HG02938 (cell line): ENCODE data around the gene MCCC2.
"Not testable (repeated sequence)": the region's sequence is repeated elsewhere in the genome, so short reads cannot be mapped to it uniquely, and the experiment has no call there.

Experiments used
- ATAC-seq: cut with Tn5 transposase; IDR thresholded peaks from one replicate; pipeline ENCODE4 v1.9.1; 2021; ENCODE audit warnings: mild to moderate bottlenecking, moderate library complexity; ENCODE audit not compliant: unreplicated experiment

MCCC2 gene

DNA sequence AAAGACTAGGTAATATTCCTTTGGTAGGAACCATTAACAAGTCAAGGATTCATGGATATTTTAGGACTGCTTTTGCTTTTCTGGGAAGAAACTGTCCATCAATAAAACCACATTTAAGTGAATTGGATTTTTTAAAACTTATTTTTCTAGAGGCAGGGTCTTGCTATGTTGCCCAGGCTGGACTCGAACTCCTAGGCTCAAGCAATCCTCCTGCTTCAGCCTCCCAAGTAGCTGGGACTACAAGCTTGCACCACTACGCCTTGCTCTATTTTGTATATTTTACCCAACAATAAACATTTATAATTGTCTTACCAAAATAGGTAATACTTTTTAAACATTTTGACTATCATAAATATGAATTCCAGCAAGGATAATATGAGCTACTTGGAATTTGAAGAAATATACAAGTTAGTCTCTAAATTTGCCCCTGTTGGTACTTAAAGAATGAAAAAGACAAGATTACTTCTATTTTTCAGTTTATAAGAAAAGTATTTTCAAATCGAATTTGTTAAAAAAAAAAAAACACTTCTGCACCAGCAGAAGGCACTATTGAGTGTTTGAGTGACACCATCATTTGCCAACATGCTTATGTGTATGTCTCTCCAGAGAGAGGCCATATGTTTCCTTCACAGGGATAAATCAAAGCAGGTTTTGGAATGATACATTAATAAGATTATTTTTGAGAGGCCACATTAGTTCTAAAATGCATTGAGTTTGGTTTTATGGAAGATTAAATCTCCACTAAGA, 71.9 kb downstream of the MCCC2 start:
- no peak for ATAC-seq

DNA sequence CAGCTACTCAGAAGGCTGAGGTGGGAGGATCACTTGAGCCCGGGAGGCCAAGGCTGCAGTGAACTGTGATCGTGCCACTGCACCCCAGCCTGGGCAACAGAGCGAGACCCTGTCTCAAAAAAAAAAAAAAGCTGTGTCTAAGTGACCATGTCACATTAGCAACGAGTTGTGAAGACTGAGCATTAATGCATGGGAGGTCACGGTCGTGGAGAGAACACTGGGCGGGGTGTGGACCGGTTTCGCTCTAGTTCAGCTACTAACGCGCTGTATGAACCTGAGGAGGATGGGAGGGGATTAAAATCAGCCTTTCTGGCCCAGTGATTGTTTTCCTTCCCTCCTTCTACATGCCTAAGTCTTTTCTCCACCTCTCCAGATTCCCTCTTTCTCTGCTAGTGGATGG, 75.2 kb downstream of the MCCC2 start:
- no peak for ATAC-seq

DNA sequence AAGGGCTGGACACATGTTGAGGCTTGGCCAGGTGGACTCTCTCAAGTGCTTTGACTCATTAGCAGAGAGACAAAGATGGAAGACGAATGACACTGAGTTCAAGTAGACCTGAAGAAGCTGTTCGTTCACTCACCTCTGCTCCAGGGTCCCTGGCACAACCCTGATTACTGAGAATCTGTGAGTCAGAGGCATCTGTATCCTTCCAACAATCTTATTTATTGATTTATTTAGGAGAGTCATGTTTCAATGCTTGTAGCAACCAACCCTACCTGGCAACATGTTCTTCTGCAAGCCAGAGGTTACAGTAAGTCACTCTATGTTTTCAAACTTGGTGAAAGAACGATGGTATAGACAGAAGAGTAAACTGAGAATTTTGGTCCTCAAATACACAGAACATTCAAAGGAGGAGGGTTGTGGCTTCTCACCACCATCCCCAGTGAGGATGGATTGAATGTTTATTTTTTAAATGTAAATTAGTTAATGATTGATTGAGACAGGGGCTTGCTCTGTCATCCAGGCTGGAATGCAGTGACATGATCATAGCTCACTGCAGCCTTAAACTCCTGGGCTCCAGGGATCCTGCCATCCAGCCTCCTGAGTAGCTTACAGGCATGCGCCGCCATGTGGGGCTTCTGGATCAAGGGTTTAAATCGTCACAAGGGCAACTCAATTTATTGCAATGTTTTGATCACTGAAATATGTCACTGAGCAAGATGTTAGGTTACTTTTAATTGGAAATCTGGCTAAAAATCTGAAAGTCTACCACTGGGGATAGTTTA, 76.2 kb downstream of the MCCC2 start:
- ATAC-seq: no peak

DNA sequence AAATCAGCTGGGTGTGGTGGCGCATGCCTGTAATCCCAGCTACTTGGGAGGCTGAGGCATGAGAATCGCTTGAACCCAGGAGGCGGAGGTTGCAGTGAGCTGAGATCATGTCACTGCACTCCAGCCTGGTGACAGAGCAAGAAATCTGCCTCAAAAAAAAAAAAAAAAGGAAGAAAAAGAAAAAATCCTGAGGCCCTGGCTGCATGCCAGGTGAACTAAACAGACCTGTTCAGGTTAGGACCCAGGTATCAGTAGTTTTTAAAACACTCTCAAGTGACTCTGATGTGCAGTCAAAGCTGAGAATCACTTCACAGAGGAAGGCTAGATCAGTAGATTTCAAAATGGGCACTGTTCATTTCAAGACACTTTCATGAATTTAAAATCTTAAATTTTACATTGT, 77.5 kb downstream of the MCCC2 start:
- ATAC-seq: not testable (repeated sequence)

GRCh38 chr5:71666321-71666720, 79.2 kb downstream of the MCCC2 start:
- ATAC-seq: no peak

DNA sequence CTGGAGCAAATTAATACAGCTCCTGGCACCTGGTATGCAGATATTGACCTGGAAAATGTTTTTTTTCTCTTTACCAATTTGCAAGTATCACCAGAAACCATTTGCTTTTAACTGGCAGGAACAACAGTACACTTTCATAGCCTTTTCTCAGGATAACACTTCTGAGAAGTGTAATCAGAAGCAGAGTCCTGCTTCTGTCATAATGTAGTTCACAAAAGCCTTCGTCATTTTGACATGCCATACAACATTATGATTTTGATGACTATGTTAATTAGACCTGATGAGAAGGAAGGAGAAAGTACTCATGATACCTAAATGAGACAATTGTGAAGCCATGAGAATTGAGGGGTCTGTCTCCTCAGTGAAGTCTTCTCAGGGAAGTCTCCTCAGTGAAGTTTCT, 90.8 kb downstream of the MCCC2 start:
- no peak for ATAC-seq

DNA sequence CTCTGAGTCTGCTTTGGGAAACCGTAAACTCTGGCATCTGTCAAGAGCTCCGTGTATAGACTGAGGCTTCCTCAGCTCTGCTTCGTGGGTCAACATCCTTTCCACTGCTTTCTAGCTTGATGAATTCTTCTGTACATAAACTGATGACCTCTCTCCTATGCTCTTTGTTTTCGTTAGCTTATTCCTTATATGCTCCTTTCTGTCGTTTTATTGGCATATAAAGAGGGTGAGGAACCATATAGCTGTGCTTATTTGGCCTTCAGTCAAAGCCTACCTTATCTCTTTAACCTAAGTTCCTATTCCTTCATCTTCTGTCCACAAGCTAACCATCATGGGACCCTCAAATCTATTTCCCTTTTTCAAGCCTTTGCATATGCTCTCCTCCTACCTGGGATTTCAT, 92.6 kb downstream of the MCCC2 start:
- no peak for ATAC-seq

DNA sequence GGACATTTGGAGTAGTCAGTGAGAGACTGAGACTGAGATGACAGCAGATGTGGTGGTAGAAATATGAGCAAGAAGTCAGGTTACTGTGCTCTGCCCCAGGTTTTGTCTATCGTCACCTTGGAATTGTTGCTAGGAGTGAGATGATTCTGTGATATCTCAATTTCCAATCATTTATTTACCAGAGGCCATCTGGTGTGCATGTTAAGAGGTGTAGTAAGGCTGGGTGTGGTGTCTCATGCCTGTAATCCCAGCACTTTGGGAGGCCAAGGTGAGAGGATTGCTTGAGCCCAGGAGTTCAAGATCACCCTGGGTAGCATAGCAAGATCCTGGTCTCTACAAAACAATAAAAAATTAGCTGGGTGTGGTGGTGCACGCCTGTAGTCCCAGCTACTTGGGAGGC, 93.4 kb downstream of the MCCC2 start:
- ATAC-seq: no peak

DNA sequence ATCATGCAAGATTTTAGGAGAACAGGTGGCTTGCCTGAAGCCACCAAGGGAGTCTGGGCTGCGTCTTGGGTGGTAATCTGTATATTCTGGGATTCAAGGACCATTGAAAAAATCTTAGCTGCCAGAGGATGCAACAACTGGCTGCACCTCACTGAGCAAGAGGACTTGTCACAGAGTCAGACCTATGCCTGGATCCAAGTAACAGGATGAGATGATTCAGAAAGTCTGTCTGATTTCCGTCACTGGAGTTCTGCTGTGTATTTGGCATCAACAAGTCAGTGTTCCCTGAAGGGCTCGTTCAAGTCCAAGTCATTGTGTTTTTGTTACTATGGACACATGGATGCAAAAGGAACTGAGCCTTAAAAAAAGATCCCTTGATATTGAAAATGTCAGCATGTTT, 94.2 kb downstream of the MCCC2 start:
- no peak for ATAC-seq

DNA sequence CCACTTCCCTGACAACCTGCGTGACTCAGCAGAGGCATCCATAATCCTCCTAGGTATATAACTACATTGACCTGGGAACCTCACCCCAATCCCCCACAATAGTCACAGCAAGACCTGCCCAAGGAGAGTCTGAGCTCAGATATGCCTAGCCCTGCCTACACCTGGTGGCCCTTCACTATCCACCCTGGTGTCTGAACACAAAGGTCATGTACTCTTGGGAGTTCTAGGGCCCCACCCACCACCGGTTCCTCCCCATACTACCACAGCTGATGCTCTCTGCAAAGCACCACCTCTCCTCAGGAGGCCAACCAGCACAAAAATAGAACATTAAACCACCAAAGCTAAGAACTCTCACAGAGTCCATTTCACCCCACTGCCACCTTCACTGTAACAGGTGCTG, 97.2 kb downstream of the MCCC2 start:
- ATAC-seq: no peak

- ATAC-seq: no peak
Observed at GRCh38 chr5:71693828-71694427, 106.8 kb downstream of the MCCC2 start.

GRCh38 chr5:71695071-71695470, 107.9 kb downstream of the MCCC2 start:
- no peak for ATAC-seq

DNA sequence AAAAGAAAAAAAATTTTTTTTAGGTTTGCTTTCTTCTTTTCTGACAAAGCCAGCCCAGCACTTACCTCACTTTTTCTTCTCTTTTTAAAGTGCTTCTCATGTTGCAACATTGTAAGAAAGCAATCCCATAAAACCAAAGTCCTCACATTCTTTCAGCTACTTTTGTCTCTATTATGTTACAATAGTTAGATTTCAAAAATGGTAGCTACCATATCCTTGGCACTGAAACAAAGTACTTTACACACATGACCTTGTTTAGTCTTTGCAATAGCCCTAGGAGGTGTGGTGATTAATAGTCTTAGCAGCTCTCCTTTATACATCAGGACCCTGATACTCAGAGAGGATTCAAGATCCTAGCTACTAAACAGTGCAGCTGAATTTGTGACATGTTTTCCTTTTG, 108.5 kb downstream of the MCCC2 start:
- no peak for ATAC-seq

- no peak for ATAC-seq
Observed at GRCh38 chr5:71697967-71698366, 110.8 kb downstream of the MCCC2 start.

DNA sequence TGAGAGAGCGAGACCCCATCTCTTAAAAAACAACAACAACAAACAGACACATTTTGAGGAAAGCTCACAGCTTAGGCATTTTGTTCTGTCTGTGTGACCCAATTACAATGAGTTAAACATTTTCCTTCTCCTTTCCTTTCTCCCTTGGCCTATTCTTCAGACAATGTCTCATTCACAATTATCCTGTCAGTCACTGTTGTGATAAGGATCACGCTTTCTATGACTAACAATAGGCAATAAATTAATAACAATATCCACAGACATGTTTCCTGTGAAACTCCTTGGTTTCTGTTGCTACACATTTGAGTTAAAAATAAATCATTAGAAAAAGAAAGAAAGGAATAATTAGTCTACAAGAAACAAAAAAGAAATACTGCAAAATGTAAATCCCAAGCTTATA, 112.1 kb downstream of the MCCC2 start:
- ATAC-seq: no peak

- no peak for ATAC-seq
Observed at GRCh38 chr5:71699751-71700150, 112.6 kb downstream of the MCCC2 start.

GRCh38 chr5:71700803-71701202, 113.7 kb downstream of the MCCC2 start:
- no peak for ATAC-seq

GRCh38 chr5:71701407-71701806, 114.3 kb downstream of the MCCC2 start:
- ATAC-seq: no peak

GRCh38 chr5:71703941-71704340, 116.8 kb downstream of the MCCC2 start:
- no peak for ATAC-seq

- ATAC-seq: no peak
Observed at GRCh38 chr5:71705421-71705820, 118.3 kb downstream of the MCCC2 start.

DNA sequence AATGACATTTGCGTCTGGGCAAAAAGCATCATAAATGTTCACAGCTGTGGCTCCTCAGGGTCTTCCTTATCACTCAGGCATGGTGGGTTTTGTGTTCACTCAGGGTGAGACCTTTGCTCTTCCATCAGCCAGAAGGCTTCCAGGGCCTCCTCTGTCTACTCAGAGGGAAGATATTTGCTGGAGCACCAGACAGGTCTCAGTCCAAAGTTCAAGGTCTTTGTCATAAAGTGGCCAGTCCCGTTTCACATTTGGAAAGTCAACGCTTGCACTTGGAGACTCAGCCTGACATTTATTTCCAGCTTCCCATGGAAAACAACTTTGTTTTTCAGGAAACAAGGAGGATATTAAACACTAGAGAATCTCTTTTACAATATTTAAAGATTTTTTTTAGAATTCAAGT, 119.8 kb downstream of the MCCC2 start:
- no peak for ATAC-seq
